Activated T-helper 1 cell treated with anti-CD3 and anti-CD28 coated beads, Interleukin-12 subunit alpha, Interleukin-12 subunit beta, Interleukin-2, Interleukin-4 antibody, amounts not matched to agents 30 ng/mL and 10 ng/mL and 1 ng/mL, durations not matched to agents 14 hours and 24 hours and 36 hours (primary cell): Measurements from ENCODE around the gene UBE2D1. TPM values are rescaled to one million over a fixed set of nuclear protein-coding genes. Genes with fewer than 3 reads are reported as not detected.
"Not testable (repeated sequence)": the region's sequence is repeated elsewhere in the genome, so short reads cannot be mapped to it uniquely, and the experiment has no call there.

Experiments used
- DNase-seq: peaks from one replicate; pipeline ENCODE4 v3.0.0; 2021; ENCODE audit warnings: low spot score
- H3K27ac Mint-ChIP-seq: one replicate; pipeline ENCODE4 v1.8.0; 2021; ENCODE audit warnings: mild to moderate bottlenecking, mixed read lengths
- H3K27me3 Mint-ChIP-seq: one replicate; pipeline ENCODE4 v1.8.0; 2022; ENCODE audit warnings: mild to moderate bottlenecking, moderate library complexity, mixed read lengths; ENCODE audit not compliant: insufficient read depth
- H3K36me3 Mint-ChIP-seq: one replicate; pipeline ENCODE4 v1.8.0; 2021; ENCODE audit warnings: low read depth, mixed read lengths
- H3K4me1 Mint-ChIP-seq: one replicate; pipeline ENCODE4 v1.8.0; 2021; ENCODE audit warnings: low read depth, mixed read lengths
- H3K4me3 Mint-ChIP-seq: one replicate; pipeline ENCODE4 v1.8.0; 2021; ENCODE audit warnings: mild to moderate bottlenecking, moderate library complexity, mixed read lengths
- H3K9me3 Mint-ChIP-seq: one replicate; pipeline ENCODE4 v1.8.0; 2021; ENCODE audit warnings: mixed read lengths
- intact Hi-C: fragments of 100-400 bp; cut with micrococcal nuclease; formaldehyde crosslinking; loops from one replicate; pipeline ENCODE4 v1.15.1; 2024
- total RNA-seq: library from RNA; stranded (reverse); gene quantifications from 2 replicates; pipeline ENCODE4 v1.2.3, GENCODE V29; 2022

UBE2D1 gene
- total RNA-seq, 1 donor from 2014 or later = 17.9 TPM

GRCh38 chr10:58397830-58398229 lies 63.0 kb downstream of the UBE2D1 start:
- no peaks in the 10 kb centered on the region for H3K9me3 Mint-ChIP-seq
- peaks cover 30% of the 10 kb centered on the region for H3K36me3 Mint-ChIP-seq
- no peaks in the 10 kb centered on the region for H3K4me1 Mint-ChIP-seq
- no peak overlapping the region for H3K27ac Mint-ChIP-seq
- no peak overlapping the region for H3K4me3 Mint-ChIP-seq
- intact Hi-C loops = no loop called here
- no peaks in the 10 kb centered on the region for H3K27me3 Mint-ChIP-seq
- DNase-seq = no peak

GRCh38 chr10:58399410-58399809 lies 64.6 kb downstream of the UBE2D1 start:
- H3K36me3 Mint-ChIP-seq = peaks cover 24% of the 10 kb centered on the region
- intact Hi-C loops = no loop called here
- H3K4me1 Mint-ChIP-seq = no peaks in the 10 kb centered on the region
- no peak for DNase-seq
- no peak overlapping the region for H3K4me3 Mint-ChIP-seq
- H3K27me3 Mint-ChIP-seq = no peaks in the 10 kb centered on the region
- no peaks in the 10 kb centered on the region for H3K9me3 Mint-ChIP-seq
- H3K27ac Mint-ChIP-seq = no peak overlapping the region

- Mint-ChIP-seq H3K27ac (no peak overlapping the region), H3K4me1 (no peaks in the 10 kb centered on the region), H3K27me3 (no peaks in the 10 kb centered on the region), H3K4me3 (no peak overlapping the region), H3K36me3 (peaks cover 15% of the 10 kb centered on the region), H3K9me3 (no peaks in the 10 kb centered on the region)
- DNase-seq = no peak
- intact Hi-C loops = no loop called here
These were observed 65.8 kb downstream of the UBE2D1 start for GRCh38 chr10:58400609-58401008.

GRCh38 chr10:58404001-58404400 lies 69.2 kb downstream of the UBE2D1 start:
- intact Hi-C loops = no loop called here
- H3K27ac Mint-ChIP-seq = no peak overlapping the region
- H3K27me3 Mint-ChIP-seq = no peaks in the 10 kb centered on the region
- DNase-seq = no peak
- H3K4me1 Mint-ChIP-seq = no peaks in the 10 kb centered on the region
- H3K36me3 Mint-ChIP-seq = no peaks in the 10 kb centered on the region
- no peak overlapping the region for H3K4me3 Mint-ChIP-seq
- H3K9me3 Mint-ChIP-seq = no peaks in the 10 kb centered on the region

- no peaks in the 10 kb centered on the region for H3K4me1 Mint-ChIP-seq
- H3K4me3 Mint-ChIP-seq = no peak overlapping the region
- H3K9me3 Mint-ChIP-seq = no peaks in the 10 kb centered on the region
- H3K36me3 Mint-ChIP-seq = no peaks in the 10 kb centered on the region
- H3K27ac Mint-ChIP-seq = no peak overlapping the region
- no peak for DNase-seq
- H3K27me3 Mint-ChIP-seq = peaks cover 2% of the 10 kb centered on the region
- intact Hi-C loops = no loop called here
These were observed 75.3 kb downstream of the UBE2D1 start for GRCh38 chr10:58409956-58410610.

- Mint-ChIP-seq H3K36me3 (no peaks in the 10 kb centered on the region), H3K4me1 (no peaks in the 10 kb centered on the region), H3K27ac (no peak overlapping the region), H3K9me3 (no peaks in the 10 kb centered on the region), H3K4me3 (no peak overlapping the region), H3K27me3 (peaks cover 2% of the 10 kb centered on the region)
- intact Hi-C loops = no loop called here
- no peak for DNase-seq
These were observed 77.7 kb downstream of the UBE2D1 start for GRCh38 chr10:58412502-58412961.

GRCh38 chr10:58414270-58415041 lies 79.7 kb downstream of the UBE2D1 start:
- no peak for DNase-seq
- Mint-ChIP-seq H3K4me3 (no peak overlapping the region), H3K9me3 (no peaks in the 10 kb centered on the region), H3K4me1 (no peaks in the 10 kb centered on the region), H3K27me3 (peaks cover 2% of the 10 kb centered on the region), H3K27ac (no peak overlapping the region), H3K36me3 (no peaks in the 10 kb centered on the region)
- intact Hi-C loops = no loop called here

- Mint-ChIP-seq H3K4me1 (no peaks in the 10 kb centered on the region), H3K27me3 (peaks cover 4% of the 10 kb centered on the region), H3K27ac (no peak overlapping the region), H3K36me3 (no peaks in the 10 kb centered on the region), H3K4me3 (no peak overlapping the region), H3K9me3 (no peaks in the 10 kb centered on the region)
- DNase-seq = no peak
- intact Hi-C loops = no loop called here
These were observed 81.0 kb downstream of the UBE2D1 start for GRCh38 chr10:58415757-58416156.

GRCh38 chr10:58417902-58418301 lies 83.1 kb downstream of the UBE2D1 start:
- H3K9me3 Mint-ChIP-seq, intact Hi-C loops, H3K36me3 Mint-ChIP-seq, H3K4me1 Mint-ChIP-seq, H3K4me3 Mint-ChIP-seq, DNase-seq, H3K27ac Mint-ChIP-seq, H3K27me3 Mint-ChIP-seq: not testable (repeated sequence)

Other genes with a start within 250 kb of the UBE2D1 start
- gene IPMK, start 67.1 kb upstream of the UBE2D1 start, total RNA-seq = 6.5 and 7.1 TPM in 2 replicates
- 50.4 and 56.0 TPM in 2 replicates for gene CISD1, start 65.8 kb upstream of the UBE2D1 start, total RNA-seq
- 99.9 and 106 TPM in 2 replicates for gene TFAM, start 50.4 kb downstream of the UBE2D1 start, total RNA-seq
- gene BICC1, start 177.9 kb downstream of the UBE2D1 start, total RNA-seq = 0.03 TPM in 1 of 2 replicates, not detected in the other